ENCODE measurements around the gene MTR.
A peak's percentile ranks its signal among the peaks of the same experiment; 100 is the strongest.

The MTR gene

GRCh38 chr1:236890152-236891056, 95.3 kb downstream of the MTR start (continued):
- TF ChIP-seq, protein P1, sequence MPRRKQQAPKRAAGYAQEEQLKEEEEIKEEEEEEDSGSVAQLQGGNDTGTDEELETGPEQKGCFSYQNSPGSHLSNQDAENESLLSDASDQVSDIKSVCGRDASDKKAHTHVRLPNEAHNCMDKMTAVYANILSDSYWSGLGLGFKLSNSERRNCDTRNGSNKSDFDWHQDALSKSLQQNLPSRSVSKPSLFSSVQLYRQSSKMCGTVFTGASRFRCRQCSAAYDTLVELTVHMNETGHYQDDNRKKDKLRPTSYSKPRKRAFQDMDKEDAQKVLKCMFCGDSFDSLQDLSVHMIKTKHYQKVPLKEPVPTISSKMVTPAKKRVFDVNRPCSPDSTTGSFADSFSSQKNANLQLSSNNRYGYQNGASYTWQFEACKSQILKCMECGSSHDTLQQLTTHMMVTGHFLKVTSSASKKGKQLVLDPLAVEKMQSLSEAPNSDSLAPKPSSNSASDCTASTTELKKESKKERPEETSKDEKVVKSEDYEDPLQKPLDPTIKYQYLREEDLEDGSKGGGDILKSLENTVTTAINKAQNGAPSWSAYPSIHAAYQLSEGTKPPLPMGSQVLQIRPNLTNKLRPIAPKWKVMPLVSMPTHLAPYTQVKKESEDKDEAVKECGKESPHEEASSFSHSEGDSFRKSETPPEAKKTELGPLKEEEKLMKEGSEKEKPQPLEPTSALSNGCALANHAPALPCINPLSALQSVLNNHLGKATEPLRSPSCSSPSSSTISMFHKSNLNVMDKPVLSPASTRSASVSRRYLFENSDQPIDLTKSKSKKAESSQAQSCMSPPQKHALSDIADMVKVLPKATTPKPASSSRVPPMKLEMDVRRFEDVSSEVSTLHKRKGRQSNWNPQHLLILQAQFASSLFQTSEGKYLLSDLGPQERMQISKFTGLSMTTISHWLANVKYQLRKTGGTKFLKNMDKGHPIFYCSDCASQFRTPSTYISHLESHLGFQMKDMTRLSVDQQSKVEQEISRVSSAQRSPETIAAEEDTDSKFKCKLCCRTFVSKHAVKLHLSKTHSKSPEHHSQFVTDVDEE (CRISPR knock-in tag; IDR thresholded peaks at IDR 0.05), result no peak
- peak; percentile 94 for TF ChIP-seq ZFP3 (CRISPR knock-in tag; IDR thresholded peaks at IDR 0.05)
- TF ChIP-seq, protein P2, sequence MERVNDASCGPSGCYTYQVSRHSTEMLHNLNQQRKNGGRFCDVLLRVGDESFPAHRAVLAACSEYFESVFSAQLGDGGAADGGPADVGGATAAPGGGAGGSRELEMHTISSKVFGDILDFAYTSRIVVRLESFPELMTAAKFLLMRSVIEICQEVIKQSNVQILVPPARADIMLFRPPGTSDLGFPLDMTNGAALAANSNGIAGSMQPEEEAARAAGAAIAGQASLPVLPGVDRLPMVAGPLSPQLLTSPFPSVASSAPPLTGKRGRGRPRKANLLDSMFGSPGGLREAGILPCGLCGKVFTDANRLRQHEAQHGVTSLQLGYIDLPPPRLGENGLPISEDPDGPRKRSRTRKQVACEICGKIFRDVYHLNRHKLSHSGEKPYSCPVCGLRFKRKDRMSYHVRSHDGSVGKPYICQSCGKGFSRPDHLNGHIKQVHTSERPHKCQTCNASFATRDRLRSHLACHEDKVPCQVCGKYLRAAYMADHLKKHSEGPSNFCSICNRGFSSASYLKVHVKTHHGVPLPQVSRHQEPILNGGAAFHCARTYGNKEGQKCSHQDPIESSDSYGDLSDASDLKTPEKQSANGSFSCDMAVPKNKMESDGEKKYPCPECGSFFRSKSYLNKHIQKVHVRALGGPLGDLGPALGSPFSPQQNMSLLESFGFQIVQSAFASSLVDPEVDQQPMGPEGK (CRISPR knock-in tag; IDR thresholded peaks at IDR 0.05; ENCODE audit: borderline replicate concordance), result no peak
- peak; percentile 63 for TF ChIP-seq TCF4 (CRISPR knock-in tag; IDR thresholded peaks at IDR 0.05; ENCODE audit: borderline replicate concordance)
- peak; percentile 63; the same call in 1 of the 2 replicates for TF ChIP-seq TOX (CRISPR knock-in tag; IDR thresholded peaks at IDR 0.05; ENCODE audit: borderline replicate concordance)
- TF ChIP-seq CSRNP3 (CRISPR knock-in tag; IDR thresholded peaks at IDR 0.05), result no peak; the same call in 1 of the 2 replicates
- TF ChIP-seq SNAI2 (CRISPR knock-in tag; IDR thresholded peaks at IDR 0.05), result no peak; the same call in 1 of the 2 replicates
- TF ChIP-seq PPARA (CRISPR knock-in tag; IDR thresholded peaks at IDR 0.05; ENCODE audit: borderline replicate concordance), result no peak
- no peak for TF ChIP-seq BACH2 (CRISPR knock-in tag; IDR thresholded peaks at IDR 0.05; ENCODE audit: borderline replicate concordance)
- TF ChIP-seq CSDC2 (CRISPR knock-in tag; IDR thresholded peaks at IDR 0.05), result peak; percentile 63; the same call in 1 of the 2 replicates

- ATAC-seq, result no peak
- no peak for TF ChIP-seq PPARA (CRISPR knock-in tag; IDR thresholded peaks at IDR 0.05; ENCODE audit: borderline replicate concordance)
- 0 out of 2 replicates have a peak, but pooled peaks have one; percentile 38 for TF ChIP-seq TCF4 (CRISPR knock-in tag; IDR thresholded peaks at IDR 0.05; ENCODE audit: borderline replicate concordance)
Measured at GRCh38 chr1:236893626-236894545, 98.8 kb downstream of the MTR start.

- peak; percentile 35; the same call in 1 of the 3 replicates for ATAC-seq
- no peak for TF ChIP-seq TOX (CRISPR knock-in tag; IDR thresholded peaks at IDR 0.05; ENCODE audit: borderline replicate concordance)
- TF ChIP-seq, protein P1 (CRISPR knock-in tag; IDR thresholded peaks at IDR 0.05), result peak; percentile 87
- TF ChIP-seq, protein P2 (CRISPR knock-in tag; IDR thresholded peaks at IDR 0.05; ENCODE audit: borderline replicate concordance), result no peak
- no peak for TF ChIP-seq ESRRG (CRISPR knock-in tag; IDR thresholded peaks at IDR 0.05)
- TF ChIP-seq TCF4 (CRISPR knock-in tag; IDR thresholded peaks at IDR 0.05; ENCODE audit: borderline replicate concordance), result peak; percentile 59
- TF ChIP-seq, protein P3, sequence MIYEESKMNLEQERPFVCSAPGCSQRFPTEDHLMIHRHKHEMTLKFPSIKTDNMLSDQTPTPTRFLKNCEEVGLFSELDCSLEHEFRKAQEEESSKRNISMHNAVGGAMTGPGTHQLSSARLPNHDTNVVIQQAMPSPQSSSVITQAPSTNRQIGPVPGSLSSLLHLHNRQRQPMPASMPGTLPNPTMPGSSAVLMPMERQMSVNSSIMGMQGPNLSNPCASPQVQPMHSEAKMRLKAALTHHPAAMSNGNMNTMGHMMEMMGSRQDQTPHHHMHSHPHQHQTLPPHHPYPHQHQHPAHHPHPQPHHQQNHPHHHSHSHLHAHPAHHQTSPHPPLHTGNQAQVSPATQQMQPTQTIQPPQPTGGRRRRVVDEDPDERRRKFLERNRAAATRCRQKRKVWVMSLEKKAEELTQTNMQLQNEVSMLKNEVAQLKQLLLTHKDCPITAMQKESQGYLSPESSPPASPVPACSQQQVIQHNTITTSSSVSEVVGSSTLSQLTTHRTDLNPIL (CRISPR knock-in tag; IDR thresholded peaks at IDR 0.05; ENCODE audit: low read depth), result no peak
- TF ChIP-seq OSR1 (CRISPR knock-in tag; IDR thresholded peaks at IDR 0.05), result no peak
- TF ChIP-seq CSDC2 (CRISPR knock-in tag; IDR thresholded peaks at IDR 0.05), result no peak
- no peak for TF ChIP-seq BACH2 (CRISPR knock-in tag; IDR thresholded peaks at IDR 0.05; ENCODE audit: borderline replicate concordance)
- no peak for TF ChIP-seq ZNF565 (CRISPR knock-in tag; conservative IDR thresholded peaks at IDR 0.05; ENCODE audit: low read depth)
- TF ChIP-seq ZC3H10 (CRISPR knock-in tag; IDR thresholded peaks at IDR 0.05), result no peak
- TF ChIP-seq RARB (CRISPR knock-in tag; IDR thresholded peaks at IDR 0.05), result no peak
- TF ChIP-seq CSRNP3 (CRISPR knock-in tag; IDR thresholded peaks at IDR 0.05), result no peak
- TF ChIP-seq SNAI2 (CRISPR knock-in tag; IDR thresholded peaks at IDR 0.05), result no peak
- TF ChIP-seq ZNF8 (CRISPR knock-in tag; IDR thresholded peaks at IDR 0.05), result no peak
Measured at GRCh38 chr1:236895665-236896387, 100.7 kb downstream of the MTR start.

All from SK-N-SH treated with all-trans-retinoic acid at 6 μM for 48 hours (cell line).